HFF-Myc (cell line): ENCODE measurements around the gene LIMS2.

Experiments
- DNase-seq: peaks from one replicate; pipeline ENCODE4 v3.0.0-alpha.2; 2011; ENCODE audit warnings: low read depth; ENCODE audit errors: extremely low read depth
- H3K4me3 ChIP-seq: replicated peaks from 2 replicates; pipeline ENCODE4 v1.5.1; 2011; ENCODE audit warnings: low read depth, mild to moderate bottlenecking, control low read depth, low read length
- TF ChIP-seq, protein P1 (sequence below): IDR thresholded peaks from 2 replicates; pipeline ENCODE4 v1.5.1; 2012; ENCODE audit warnings: mild to moderate bottlenecking, low read depth, low read length, control low read depth; ENCODE audit errors: missing control alignments

Gene LIMS2

GRCh38 chr2:127604986-127605385 lies 70.3 kb downstream of the LIMS2 start:
- DNase-seq, result no peak
- no peak overlapping the region for H3K4me3 ChIP-seq
- TF ChIP-seq, protein P1, sequence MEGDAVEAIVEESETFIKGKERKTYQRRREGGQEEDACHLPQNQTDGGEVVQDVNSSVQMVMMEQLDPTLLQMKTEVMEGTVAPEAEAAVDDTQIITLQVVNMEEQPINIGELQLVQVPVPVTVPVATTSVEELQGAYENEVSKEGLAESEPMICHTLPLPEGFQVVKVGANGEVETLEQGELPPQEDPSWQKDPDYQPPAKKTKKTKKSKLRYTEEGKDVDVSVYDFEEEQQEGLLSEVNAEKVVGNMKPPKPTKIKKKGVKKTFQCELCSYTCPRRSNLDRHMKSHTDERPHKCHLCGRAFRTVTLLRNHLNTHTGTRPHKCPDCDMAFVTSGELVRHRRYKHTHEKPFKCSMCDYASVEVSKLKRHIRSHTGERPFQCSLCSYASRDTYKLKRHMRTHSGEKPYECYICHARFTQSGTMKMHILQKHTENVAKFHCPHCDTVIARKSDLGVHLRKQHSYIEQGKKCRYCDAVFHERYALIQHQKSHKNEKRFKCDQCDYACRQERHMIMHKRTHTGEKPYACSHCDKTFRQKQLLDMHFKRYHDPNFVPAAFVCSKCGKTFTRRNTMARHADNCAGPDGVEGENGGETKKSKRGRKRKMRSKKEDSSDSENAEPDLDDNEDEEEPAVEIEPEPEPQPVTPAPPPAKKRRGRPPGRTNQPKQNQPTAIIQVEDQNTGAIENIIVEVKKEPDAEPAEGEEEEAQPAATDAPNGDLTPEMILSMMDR, result no peak

DNA sequence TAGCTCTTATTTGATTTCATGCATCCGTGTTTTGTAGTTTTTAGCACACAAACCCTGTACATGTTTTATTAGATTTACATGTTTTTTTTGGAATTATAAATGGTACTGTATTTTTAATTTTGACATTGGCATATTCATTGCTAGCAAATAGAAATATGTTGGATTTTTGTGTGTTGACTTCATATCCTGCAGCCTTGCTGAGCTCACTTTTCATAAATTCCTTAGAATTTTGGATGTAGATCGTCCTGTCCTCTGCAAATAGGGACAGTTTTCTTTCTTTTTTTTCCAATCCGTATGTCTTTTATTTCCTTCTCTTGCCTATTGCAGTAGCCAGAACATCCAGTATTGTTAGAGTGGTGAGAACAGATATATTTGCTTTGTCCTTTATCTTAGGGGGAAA lies 76.1 kb downstream of the LIMS2 start:
- TF ChIP-seq, protein P1, result no peak
- DNase-seq, result no peak
- H3K4me3 ChIP-seq, result no peak overlapping the region

DNA sequence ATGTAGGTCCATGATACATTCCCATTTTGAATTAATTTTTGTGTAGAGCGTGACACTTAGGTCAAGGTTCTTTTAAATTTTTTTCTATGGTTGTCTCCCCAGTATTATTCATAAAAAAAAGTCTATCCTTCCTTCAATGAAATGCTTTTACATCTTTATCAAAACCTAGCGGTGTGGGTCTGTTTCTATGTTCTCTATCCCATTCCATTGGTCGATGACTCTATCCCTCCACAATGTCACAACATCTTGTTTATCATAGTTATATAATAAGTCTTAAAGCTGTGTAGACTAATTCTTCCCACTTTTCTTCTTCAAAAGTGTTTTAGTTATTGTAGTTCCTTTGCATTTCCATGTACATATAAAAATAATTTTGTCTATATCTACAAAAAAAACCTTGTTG lies 76.6 kb downstream of the LIMS2 start:
- TF ChIP-seq, protein P1, result no peak
- no peak for DNase-seq
- no peak overlapping the region for H3K4me3 ChIP-seq

DNA sequence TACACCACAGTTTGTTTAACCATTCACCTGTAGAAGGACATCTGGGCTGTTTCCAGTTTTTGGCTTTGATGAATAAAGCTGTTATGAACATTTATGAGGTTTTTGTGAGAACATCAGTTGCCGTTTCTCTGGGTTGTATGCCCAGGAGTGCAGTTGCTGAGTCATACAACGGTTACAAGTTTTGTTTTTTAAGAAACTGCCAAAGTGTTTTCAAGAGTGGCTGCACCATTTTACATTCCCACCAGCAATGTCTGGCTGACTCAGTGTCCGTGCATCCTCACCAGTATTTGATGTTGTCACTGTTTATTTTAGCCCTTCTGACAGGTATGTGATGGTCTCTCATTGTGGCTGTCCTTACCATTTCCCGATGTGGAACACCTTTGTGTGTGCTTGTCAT lies 77.3 kb downstream of the LIMS2 start:
- TF ChIP-seq, protein P1, result no peak
- no peak for DNase-seq
- no peak overlapping the region for H3K4me3 ChIP-seq

GRCh38 chr2:127597046-127597983 lies 78.0 kb downstream of the LIMS2 start:
- TF ChIP-seq, protein P1, result no peak
- no peak overlapping the region for H3K4me3 ChIP-seq
- DNase-seq, result no peak

DNA sequence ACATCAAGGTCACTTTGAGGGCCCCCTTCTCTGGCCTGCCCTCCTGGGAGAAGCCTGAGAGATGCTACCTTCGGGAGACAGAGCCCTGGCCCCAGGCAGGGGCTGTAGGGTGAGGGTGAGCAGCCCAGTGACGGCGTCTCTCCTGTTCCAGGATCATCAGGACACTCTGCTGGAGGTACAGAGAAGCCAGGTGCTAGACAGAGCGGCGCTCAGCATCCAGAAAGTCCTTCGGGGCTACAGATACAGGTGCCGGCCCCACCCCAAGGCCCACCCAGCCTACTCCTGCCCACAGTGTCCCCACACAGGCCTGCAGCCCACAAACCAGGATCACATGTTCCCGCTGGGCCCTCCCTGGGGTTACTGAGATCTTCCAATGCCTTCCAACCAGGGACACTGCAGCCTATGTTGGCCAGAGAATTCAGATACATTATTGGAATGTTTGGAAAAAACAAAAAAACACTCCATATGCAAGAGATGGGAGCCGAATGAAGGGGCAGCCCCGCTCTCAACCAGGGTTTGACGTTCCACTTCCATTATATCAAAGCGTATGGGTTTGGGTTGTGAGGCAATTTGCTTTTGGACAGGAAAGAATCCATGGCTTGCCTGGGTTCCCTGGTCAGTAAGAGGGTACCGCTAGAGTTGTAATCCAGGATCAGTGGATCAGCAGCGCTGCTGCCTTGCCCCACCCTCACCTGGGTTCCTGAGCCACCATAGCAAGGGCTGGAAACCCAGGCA lies 78.9 kb downstream of the LIMS2 start:
- TF ChIP-seq, protein P1, result no peak
- no peak overlapping the region for H3K4me3 ChIP-seq
- DNase-seq, result no peak
